ENCODE data around the gene FGD3. TPM values are rescaled to one million over a fixed set of nuclear protein-coding genes. Genes with fewer than 3 reads are reported as not detected.
"Not testable (repeated sequence)": the region's sequence is repeated elsewhere in the genome, so short reads cannot be mapped to it uniquely, and the experiment has no call there.

The FGD3 gene, protein sequence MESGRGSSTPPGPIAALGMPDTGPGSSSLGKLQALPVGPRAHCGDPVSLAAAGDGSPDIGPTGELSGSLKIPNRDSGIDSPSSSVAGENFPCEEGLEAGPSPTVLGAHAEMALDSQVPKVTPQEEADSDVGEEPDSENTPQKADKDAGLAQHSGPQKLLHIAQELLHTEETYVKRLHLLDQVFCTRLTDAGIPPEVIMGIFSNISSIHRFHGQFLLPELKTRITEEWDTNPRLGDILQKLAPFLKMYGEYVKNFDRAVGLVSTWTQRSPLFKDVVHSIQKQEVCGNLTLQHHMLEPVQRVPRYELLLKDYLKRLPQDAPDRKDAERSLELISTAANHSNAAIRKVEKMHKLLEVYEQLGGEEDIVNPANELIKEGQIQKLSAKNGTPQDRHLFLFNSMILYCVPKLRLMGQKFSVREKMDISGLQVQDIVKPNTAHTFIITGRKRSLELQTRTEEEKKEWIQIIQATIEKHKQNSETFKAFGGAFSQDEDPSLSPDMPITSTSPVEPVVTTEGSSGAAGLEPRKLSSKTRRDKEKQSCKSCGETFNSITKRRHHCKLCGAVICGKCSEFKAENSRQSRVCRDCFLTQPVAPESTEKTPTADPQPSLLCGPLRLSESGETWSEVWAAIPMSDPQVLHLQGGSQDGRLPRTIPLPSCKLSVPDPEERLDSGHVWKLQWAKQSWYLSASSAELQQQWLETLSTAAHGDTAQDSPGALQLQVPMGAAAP
- total RNA-seq (2022) (25.7 and 26.6 TPM in 2 replicates), Bru-seq, nascent RNA (percentile 69 among the genes with signal in this experiment), BruChase-seq, experiment 1, labeled RNA remaining after a 2-hour chase (percentile 63 among the genes with signal in this experiment), BruChase-seq, experiment 2, labeled RNA remaining after a 6-hour chase (percentile 62 among the genes with signal in this experiment)
- long read RNA-seq, transcript FGD3-205 (18 exons, 3,057 nt) = major isoform, 12 of 45 reads
- long read RNA-seq, transcript FGD3-201 (18 exons, 3,303 nt) = minor isoform, 9 of 45 reads
- long read RNA-seq, partial matches to known transcripts = 11 of 45 reads
- long read RNA-seq, other reads (novel, unspliced or antisense) = 12 of 45 reads

GRCh38 chr9:92947268-92948037 lies at the start of gene FGD3:
Gene FGD3 (plus strand): TSS chr9:92947523. CDS start chr9:92976257, 28,734 bp downstream.
- TF ChIP-seq, protein P1, sequence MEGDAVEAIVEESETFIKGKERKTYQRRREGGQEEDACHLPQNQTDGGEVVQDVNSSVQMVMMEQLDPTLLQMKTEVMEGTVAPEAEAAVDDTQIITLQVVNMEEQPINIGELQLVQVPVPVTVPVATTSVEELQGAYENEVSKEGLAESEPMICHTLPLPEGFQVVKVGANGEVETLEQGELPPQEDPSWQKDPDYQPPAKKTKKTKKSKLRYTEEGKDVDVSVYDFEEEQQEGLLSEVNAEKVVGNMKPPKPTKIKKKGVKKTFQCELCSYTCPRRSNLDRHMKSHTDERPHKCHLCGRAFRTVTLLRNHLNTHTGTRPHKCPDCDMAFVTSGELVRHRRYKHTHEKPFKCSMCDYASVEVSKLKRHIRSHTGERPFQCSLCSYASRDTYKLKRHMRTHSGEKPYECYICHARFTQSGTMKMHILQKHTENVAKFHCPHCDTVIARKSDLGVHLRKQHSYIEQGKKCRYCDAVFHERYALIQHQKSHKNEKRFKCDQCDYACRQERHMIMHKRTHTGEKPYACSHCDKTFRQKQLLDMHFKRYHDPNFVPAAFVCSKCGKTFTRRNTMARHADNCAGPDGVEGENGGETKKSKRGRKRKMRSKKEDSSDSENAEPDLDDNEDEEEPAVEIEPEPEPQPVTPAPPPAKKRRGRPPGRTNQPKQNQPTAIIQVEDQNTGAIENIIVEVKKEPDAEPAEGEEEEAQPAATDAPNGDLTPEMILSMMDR (IDR thresholded peaks at IDR 0.05; ENCODE audit: insufficient read depth in 1 of 2, low read depth in 1 of 2, low read length in 1 of 2, severe bottlenecking in 1 of 2, unreplicated experiment in 1 of 2) = no peak
- Histone ChIP-seq H3K36me3 (ENCODE audit: control insufficient read depth, insufficient read depth, low read length) (no peaks in the 10 kb centered on the region), H3K27me3 (replicated peaks; ENCODE audit: control insufficient read depth, insufficient read depth, low read length) (no peaks in the 10 kb centered on the region), H3K9me3 (no peaks in the 10 kb centered on the region), H3K4me1 (no peaks in the 10 kb centered on the region), H3K4me3 (ENCODE audit: low read depth, low read length) (peak within 1 kb of the TSS; percentile 37)
- no peaks in the 10 kb centered on the region for H3K27me3 Mint-ChIP-seq (ENCODE audit: insufficient read depth, unreplicated experiment)
- BruUV-seq (replicated peaks) = no TSS peak
- ChIA-PET CTCF (no interaction called here), POLR2A (no interaction called here)
- H3K9me3 Mint-ChIP-seq (ENCODE audit: unreplicated experiment) = no peaks in the 10 kb centered on the region
- DNase-seq = peak; percentile 44 to 45
- H3K36me3 Mint-ChIP-seq (ENCODE audit: insufficient read depth, unreplicated experiment) = no peaks in the 10 kb centered on the region
- intact Hi-C loops (cut with micrococcal nuclease; ENCODE audit: unreplicated experiment) = no loop called here
- H3K4me1 Mint-ChIP-seq (ENCODE audit: low read depth, unreplicated experiment) = no peaks in the 10 kb centered on the region
- H3K4me3 Mint-ChIP-seq (ENCODE audit: unreplicated experiment) = peak within 1 kb of the TSS; percentile 38
- no peak within 1 kb of the TSS for H3K27ac Mint-ChIP-seq (ENCODE audit: unreplicated experiment)

DNA sequence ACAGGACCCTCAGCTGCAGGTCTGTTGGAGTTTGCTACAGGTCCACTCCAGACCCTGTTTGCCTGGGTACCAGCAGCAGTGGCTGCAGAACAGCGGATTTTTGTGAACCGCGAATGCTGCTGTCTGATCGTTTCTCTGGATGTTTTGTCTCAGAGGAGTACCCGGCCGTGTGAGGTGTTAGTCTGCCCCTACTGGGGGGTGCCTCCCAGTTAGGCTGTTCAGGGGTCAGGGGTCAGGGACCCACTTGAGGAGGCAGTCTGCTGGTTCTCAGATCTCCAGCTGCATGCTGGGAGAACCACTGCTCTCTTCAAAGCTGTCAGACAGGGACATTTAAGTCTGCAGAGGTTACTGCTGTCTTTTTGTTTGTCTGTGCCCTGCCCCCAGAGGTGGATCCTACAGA lies 42.2 kb upstream of the FGD3 start:
- H3K36me3 Mint-ChIP-seq (ENCODE audit: insufficient read depth, unreplicated experiment); POLR2A ChIA-PET; intact Hi-C loops (cut with micrococcal nuclease; ENCODE audit: unreplicated experiment); H3K36me3 ChIP-seq (ENCODE audit: control insufficient read depth, insufficient read depth, low read length); H3K27ac Mint-ChIP-seq (ENCODE audit: unreplicated experiment); H3K27me3 ChIP-seq (replicated peaks; ENCODE audit: control insufficient read depth, insufficient read depth, low read length); H3K4me1 ChIP-seq; H3K9me3 ChIP-seq; H3K9me3 Mint-ChIP-seq (ENCODE audit: unreplicated experiment); CTCF ChIA-PET; H3K27me3 Mint-ChIP-seq (ENCODE audit: insufficient read depth, unreplicated experiment); H3K4me1 Mint-ChIP-seq (ENCODE audit: low read depth, unreplicated experiment); BruUV-seq (replicated peaks); H3K4me3 ChIP-seq (ENCODE audit: low read depth, low read length): not testable (repeated sequence)
- H3K4me3 Mint-ChIP-seq (ENCODE audit: unreplicated experiment) = peak overlapping the region; percentile 60
- DNase-seq = peak; percentile 13 to 59

DNA sequence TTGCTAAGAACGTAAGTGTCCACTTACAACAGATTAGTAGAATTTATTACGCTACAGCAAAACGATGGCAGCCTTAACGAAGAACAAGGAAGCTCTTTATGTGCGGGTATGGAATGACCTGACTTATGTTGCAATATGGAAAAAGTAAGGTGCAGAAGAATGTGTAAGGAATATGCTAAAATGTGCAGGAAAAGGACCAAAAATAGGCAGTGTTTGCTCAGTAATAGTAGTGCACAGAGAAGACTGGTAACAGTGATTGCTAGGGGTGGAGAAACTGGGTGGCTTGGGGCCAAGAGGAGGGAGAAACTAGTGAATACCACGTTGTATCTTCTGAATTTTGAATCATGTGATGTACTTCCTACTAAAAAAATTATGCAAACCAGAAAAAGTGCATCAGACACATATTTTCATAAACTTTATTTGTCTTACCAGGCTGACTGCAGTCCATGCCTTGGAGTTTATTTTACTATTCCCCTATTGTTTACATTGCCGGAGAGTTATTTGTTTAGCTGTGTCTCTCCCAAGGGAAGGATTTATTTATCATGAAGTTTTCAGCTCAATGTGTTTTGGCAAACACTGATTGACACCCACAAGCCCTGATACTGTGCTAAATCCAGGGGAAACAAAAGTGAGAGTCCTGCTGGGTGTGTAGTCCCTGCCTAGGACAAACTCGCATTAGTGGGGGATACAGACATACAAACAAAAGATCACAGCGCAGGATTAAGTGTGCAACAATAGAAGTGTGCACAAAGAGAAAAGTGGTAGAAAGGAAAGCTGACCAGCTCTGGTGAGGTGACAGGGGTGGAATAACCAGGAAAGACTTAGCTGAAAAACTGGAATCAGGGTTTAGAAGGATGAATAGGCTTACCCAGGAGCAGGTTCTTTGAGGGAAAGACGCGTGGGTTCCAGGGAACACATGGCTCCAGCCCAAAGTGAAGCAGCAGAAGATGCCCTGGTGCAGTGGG lies 35.5 kb upstream of the FGD3 start:
- ChIA-PET POLR2A (no interaction called here), CTCF (no interaction called here)
- BruUV-seq (replicated peaks) = no TSS peak
- H3K4me1 Mint-ChIP-seq (ENCODE audit: low read depth, unreplicated experiment) = peaks cover 13% of the 10 kb centered on the region
- no peak overlapping the region for H3K4me3 Mint-ChIP-seq (ENCODE audit: unreplicated experiment)
- H3K27me3 Mint-ChIP-seq (ENCODE audit: insufficient read depth, unreplicated experiment) = no peaks in the 10 kb centered on the region
- Histone ChIP-seq H3K27me3 (replicated peaks; ENCODE audit: control insufficient read depth, insufficient read depth, low read length) (no peaks in the 10 kb centered on the region), H3K36me3 (ENCODE audit: control insufficient read depth, insufficient read depth, low read length) (no peaks in the 10 kb centered on the region), H3K4me3 (ENCODE audit: low read depth, low read length) (no peak overlapping the region), H3K4me1 (no peaks in the 10 kb centered on the region), H3K9me3 (no peaks in the 10 kb centered on the region)
- no peaks in the 10 kb centered on the region for H3K36me3 Mint-ChIP-seq (ENCODE audit: insufficient read depth, unreplicated experiment)
- no peak overlapping the region for H3K27ac Mint-ChIP-seq (ENCODE audit: unreplicated experiment)
- DNase-seq = no peak
- no peaks in the 10 kb centered on the region for H3K9me3 Mint-ChIP-seq (ENCODE audit: unreplicated experiment)
- TF ChIP-seq, protein P1 (IDR thresholded peaks at IDR 0.05; ENCODE audit: insufficient read depth in 1 of 2, low read depth in 1 of 2, low read length in 1 of 2, severe bottlenecking in 1 of 2, unreplicated experiment in 1 of 2) = no peak
- intact Hi-C loops (cut with micrococcal nuclease; ENCODE audit: unreplicated experiment) = no loop called here
